Activated CD4-positive, CD25-positive, alpha-beta regulatory T cell (primary cell): Measurements from ENCODE around the gene COX15.
A peak's percentile ranks its signal among the peaks of the same experiment; 100 is the strongest.
"Not testable (repeated sequence)": the region's sequence is repeated elsewhere in the genome, so short reads cannot be mapped to it uniquely, and the experiment has no call there.

Experiments used
- DNase-seq, 4 experiments: peaks; one replicate each; lab custom pipeline; 2025; lab: John Stamatoyannopoulos, UW

The COX15 gene

DNA sequence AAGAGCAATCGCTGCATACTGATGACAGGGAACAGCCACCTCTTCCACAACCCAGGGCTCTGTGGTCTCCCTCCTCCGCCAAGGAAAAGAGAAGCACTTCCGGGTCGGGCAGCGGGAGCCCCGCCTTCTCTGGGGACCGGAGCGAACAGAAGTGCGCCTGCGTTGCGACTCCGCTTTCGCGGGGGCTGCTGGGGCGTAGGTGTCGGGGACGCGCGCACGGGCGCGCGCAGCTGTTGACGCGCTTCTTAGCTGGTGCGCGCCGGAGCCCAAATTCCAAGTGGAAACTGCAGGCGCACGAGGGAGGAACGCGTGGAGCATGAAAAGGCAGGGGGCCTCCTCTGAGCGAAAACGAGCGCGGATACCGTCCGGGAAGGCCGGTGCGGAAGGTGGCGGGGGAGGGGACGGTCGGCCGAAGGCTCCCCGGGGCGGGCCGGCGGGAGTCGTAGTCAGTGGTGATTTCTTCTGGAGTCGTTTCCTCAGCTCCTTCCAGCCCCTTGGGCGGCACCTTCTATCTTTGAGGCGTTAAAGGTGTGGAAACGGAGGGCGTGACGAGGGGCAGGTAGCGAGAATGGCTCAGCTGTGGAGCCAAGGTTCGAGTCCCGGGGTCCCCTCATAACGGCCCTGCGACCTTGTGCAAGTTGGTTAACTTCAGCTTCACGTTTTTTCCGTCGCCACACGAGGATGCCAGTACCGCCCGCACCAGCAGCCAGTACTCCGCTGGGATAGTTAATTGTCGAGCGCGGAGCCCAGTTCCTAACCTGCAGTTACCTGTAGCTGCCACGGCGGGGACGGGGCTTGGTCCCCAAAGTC lies at the start of gene COX15, which contains the start of gene CUTC:
TSS of gene COX15 (minus strand) at position 95 of the 810 bp plus-strand sequence. CDS start at position 17, 78 bp downstream.
TSS of gene CUTC (plus strand) at position 202 of the 810 bp plus-strand sequence. CDS start at position 317, 115 bp downstream.
- peak; percentile 85 to 92 (median 88) for DNase-seq

DNA sequence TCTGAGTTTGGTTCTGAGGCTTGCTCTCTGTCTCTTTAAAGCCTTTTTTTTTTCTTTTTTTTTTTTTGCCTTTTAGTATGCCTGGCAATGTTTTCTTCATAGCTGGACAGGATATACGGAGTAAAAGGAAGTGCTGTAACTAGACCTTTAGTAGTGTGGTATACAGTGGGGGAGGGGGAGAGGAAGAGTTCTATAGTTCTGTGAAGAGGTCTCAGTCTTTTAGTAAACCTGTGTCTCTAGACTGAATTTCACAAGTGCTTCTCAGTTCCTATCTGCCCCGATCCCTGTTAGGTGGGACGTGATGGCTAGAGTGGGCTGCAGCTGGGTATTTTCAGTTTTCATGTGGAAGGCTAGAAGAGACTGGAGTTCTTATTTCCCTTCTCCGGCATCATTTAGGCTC lies 47.4 kb upstream of the COX15 start:
- no peak for DNase-seq

DNA sequence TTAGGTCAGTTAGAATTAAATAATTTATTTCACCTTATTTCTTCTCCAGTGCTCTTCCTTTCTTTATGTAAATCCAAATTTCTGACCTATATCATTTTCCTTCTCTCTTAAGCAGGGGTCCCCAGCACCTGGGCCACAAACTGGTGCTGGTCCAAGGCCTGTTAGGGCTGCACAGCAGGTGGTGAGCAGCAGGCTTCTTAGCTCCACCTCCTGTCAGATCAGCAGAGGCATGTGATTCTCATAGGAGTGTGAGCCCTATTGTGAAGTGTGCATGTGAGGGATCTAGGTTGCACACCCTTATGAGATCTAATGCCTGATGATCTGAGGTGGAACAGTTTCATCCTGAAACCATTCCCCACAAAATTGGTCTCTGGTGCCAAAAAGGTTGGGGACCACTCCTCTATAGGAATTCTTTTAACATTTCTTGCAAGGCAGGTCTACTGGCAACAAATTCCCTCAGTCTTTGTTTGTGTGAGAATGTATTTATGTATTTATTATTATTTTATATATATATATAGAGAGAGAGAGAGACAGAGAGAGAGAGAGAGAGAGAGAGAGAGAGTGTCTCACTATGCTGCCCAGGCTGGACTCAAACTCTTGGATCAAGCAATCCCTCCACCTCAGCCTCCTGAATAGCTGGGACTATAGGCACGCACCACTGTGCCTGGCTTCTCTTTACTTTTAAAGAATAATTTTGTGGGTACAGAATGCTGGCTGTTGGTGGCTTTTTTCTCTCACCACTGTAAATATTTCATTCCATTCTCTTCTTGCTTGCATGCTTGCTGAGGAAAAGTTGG lies 46.2 kb upstream of the COX15 start:
- no peak for DNase-seq

- DNase-seq, result no peak
Observed at GRCh38 chr10:99775850-99776249, 43.9 kb upstream of the COX15 start.

- no peak for DNase-seq
Observed at GRCh38 chr10:99770408-99771045, 38.6 kb upstream of the COX15 start.

GRCh38 chr10:99769706-99770105 lies 37.8 kb upstream of the COX15 start:
- no peak for DNase-seq

DNA sequence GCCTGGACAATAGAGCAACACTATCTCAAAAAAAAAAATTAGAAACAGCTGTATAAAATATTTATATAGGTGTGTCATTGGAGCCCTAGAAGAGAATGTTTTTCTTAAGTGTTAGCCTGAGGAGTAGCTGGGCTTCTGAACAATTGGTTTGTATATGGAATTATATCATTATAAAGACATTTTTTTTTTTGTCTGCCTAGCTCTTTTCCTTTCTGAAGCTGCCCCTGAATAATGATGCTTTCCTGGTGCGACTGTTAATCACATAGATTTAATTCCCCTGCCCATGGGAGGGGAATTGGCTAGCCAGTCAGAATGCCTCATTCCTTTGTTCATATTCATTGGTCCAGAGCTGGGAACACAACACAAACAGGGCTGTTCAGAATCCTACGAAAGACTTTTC lies 36.6 kb upstream of the COX15 start:
- DNase-seq, result no peak

GRCh38 chr10:99767901-99768300 lies 36.0 kb upstream of the COX15 start:
- DNase-seq, result no peak

- DNase-seq, result no peak
Observed at GRCh38 chr10:99766302-99766681, 34.4 kb upstream of the COX15 start.

DNA sequence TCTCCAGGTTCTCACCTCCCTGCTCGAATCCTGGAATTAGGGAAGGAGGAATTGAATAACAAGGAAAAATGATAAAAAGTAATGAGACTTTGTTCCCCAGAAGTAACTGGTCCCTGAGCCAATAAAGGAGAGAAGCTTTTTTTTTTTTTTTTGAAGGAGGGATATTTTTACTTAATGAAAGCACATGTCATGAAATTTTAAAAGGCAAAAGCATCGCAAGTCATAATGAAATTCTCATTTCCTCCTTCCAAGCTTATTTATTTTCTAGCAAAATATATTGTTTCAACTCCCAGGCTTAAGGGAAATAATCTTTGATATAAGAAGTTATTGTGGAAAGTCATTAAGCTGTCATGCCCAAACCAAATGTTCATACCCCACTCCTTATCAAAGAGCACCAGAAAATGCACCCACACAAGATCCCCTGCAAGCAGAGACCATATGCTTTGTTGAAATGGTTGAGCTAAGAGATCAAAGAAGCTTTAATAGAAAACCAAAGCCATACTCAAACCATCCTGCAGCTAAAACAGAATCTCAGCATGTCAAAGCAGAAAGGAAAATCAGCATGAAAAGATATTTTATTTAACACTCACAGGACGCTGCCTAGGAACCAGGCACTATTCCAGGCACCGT lies 33.9 kb upstream of the COX15 start:
- no peak for DNase-seq

GRCh38 chr10:99761365-99761764 lies 29.4 kb upstream of the COX15 start:
- no peak for DNase-seq

DNA sequence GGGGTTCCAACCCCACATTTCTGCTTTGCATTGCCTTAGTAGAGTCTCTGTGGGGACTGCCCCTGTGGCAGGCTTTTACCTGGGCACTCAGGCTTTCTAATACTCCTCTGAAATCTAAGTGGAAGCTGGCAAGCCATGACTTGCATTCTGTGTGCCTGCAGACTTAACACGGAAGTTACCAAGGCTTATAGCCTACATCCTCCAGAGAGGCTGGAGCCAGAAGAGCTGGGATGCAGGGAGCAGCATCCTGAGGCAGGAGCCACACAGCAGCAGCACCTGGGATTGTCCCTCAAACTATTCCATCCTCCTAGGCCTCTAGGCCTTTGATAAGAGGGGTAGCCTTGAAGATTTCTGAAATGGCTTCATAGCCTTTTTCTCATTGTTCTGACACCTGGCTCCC lies 28.4 kb upstream of the COX15 start:
- no peak for DNase-seq

DNA sequence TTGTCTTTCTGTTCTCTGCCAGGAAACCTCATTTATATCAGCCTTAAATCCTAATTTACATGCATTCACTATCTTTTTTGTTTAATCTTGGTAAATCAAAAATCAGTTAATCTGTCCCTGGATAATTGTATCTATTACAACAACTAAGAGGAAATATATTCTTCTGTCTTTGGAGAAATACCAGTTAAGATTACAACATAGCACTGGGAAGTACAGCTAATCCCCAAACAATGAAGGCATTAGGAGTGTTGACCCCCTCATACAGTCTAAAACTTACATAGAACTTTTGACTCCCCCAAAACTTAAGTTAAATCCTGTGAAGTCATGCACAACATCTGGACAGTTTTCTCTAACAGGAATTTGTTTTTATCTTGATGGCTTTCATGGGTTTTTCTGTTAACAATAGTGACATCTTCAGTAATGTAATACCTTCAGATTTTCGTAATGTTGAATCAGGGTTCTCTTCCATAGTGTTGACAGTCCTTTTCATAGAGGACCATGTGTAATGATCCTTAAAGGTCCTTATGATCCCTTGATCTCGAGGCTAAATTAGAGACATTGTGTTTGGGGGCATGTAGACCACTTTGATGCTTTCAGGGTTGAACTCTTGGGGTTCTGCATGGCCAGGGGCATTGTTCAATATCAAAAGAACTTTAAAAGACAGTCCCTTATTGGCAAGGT lies 26.4 kb upstream of the COX15 start:
- DNase-seq, result no peak

DNA sequence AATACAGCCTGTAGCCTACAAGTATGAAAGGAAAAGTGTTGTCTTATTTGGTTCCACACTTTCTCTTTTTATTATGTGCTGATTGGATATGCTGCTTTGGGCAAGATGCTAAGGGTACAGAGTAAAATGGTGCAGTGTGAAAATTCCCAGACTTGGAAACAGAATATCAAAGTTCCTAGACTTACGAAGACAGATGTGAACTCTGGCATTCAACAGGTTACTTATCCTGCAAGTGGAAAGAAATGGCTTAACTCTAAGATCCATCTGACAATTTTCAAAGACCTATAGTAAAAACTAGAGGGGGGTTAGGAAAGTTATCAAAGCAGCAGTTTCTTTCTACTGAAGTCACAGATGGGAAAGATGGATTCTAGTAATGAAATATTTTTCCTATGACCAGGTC lies 24.2 kb upstream of the COX15 start:
- no peak for DNase-seq

DNA sequence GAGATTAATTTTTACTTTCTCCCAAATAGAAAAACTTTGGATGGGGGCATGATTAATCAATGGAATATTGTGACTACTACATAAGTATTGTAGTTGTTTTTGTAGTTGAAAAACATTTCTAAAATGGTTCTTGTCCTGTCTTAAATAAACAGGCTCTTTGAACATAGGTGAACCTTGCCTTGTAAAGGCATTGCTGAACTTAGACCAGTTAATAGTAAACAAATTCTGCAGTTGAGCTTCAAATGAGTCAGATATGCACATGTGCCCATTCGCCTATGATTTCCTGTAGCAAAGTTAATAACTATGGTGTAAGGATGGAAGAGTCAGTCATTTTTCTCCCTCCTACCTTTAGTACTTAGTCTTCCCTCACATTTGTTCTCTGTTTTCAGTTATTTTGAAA lies 22.7 kb upstream of the COX15 start:
- DNase-seq, result no peak

DNA sequence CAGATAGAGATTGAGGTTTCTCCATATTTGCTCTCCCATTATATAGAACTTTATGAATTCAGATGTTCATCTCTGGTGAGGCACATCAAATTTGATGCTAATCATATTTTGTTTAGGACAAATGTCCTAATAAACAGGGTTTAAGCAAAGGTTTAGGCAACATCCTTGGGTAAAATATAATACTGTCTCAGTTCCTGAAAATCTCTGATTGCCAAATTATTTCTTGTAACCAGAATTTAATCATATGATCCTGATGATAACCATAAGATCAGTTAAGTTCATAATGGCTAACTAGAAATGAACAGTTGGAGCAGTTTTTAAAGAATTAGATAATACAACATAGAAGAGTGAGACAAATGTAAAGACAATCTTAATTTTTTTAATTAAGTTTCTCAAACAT lies 18.7 kb upstream of the COX15 start:
- no peak for DNase-seq

DNA sequence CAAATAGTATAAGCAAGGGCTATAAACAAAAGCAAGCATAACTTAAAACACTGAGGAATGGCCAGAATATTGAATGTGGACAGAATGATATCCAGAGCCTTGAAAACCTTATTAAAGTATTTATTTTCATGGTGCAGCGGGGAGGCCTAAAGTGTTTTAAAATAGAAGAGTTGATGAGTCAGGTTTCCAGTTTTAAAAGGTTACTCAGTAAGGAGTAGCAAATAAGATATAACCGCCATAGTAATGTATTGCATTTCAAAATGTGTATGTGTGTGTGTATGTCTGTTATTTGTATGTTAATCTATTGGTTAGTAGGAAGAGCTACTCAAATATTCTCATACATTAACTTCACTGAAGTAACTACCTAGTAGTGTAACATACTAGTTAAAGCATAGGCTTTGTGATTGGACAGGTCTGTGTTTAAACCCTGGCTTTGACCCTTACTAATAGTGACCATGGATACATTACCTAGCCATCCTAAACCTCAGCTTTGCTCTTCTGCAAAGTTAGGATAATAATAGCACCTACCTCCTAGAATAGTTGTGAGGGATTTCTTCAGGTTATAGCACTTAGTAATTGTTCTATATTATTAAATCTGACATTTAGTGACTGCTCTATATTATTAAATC lies 17.0 kb upstream of the COX15 start:
- DNase-seq, result no peak

GRCh38 chr10:99746166-99746565 lies 14.2 kb upstream of the COX15 start:
- not testable (repeated sequence) for DNase-seq

- DNase-seq, result no peak
Observed at GRCh38 chr10:99743841-99744240, 11.9 kb upstream of the COX15 start.

GRCh38 chr10:99742701-99743100 lies 10.8 kb upstream of the COX15 start:
- no peak for DNase-seq

DNA sequence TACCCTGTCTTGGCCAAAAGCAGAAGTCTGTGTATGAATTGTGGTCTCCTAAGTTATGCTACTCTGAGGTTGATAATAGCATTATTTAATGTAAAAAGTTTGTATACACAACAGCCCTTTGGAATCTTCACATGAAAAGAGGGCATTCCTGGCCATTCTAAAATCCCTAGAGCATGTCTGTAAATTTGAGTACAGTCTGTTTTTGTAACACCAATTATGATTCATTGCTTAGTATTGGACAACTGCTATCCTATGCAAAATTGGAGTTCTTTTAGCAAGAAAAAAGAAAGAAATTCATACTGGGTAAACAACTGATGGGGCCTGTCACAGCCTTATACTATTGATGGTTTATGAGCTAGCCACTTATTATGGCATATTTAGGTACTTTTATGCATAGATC lies 10.3 kb upstream of the COX15 start:
- no peak for DNase-seq
